NCI-H1092 (cell line): ENCODE results near the gene ACTR10.
A peak's percentile ranks its signal among the peaks of the same experiment; 100 is the strongest.
"Not testable (repeated sequence)": the region's sequence is repeated elsewhere in the genome, so short reads cannot be mapped to it uniquely, and the experiment has no call there.

Experiments
- DNase-seq: peaks from one replicate; lab custom pipeline; 2025; lab: John Stamatoyannopoulos, UW

Gene ACTR10

GRCh38 chr14:58216544-58216943 is 16.6 kb downstream of the ACTR10 start:
- DNase-seq, result no peak

DNA sequence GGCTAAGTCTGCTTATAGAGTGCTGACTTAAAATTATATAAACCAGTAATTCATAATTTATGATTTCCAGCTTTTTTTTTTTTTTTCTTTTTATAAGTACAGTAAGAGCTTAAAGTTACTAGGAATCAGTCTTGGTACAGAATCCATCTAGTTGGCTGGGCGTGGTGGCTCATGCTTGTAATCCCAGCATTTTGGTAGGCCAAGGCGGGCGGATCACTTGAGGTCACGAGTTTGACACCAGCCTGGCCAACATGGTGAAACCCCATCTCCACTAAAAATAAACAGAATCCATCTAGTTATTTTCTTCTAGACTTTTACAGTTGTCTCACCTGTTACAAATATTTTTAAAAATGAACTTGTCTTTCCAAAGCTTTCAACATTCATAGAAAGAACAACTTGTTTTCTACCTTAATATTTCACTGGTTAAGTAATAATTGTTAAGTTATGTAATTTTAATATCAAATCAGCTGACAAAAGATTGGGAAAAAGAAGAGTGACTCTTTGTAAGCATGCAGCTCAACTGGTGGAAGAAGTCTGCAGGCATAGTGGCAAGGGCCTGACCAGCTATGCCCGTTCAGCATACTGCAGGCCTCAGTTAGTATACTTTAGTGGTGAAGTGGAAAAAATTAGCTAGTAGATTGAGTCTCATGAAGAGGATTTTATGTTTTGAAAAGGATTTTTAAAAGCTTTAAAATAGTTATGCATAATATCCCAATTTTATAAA is 27.3 kb downstream of the ACTR10 start:
- no peak for DNase-seq

DNA sequence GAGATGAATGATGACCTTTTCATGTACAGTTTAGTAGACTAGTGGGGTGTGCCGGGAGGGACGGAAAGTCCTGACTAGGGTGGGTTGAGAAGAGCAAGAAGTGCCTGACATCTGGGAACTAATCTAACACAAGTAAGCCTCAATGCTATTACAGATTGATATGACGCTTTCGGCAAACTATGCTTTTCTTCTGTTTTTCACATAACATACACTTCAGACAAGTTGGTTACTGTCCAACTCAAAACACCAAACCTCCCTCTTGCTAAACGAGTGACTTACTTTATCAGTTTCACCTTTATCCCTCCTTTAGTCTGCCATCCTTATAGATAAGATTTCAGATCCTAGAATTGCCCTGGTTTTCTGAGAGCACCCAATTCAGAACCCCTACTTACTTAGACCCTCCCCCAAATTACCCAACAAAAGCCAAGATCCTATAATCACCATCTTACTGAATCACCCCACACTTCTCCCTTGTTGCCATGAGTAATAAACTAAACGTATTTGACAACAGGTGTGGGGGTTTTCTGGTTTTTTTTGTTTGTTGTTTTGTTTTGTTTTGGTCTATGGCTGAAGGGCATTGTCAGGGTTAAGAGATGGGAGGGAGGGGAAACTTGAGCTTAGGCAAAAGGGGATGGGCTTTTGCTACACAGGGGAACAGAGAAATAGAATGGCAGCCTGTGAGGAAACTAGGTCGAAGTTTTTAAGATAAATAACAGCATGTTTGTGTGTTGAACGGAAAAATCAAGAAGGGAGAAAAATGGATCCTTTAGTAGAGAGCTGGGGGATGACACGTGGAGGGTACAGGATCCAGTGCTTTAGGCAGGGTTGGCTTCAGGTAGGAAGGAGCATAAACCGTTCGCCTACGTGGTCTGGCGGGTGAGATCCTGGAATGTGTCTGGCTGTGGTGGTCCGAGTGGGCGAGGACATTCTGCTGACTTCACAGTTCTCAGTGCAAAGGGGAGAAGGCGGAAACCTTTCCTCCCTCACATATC is 38.6 kb downstream of the ACTR10 start:
- no peak for DNase-seq

DNA sequence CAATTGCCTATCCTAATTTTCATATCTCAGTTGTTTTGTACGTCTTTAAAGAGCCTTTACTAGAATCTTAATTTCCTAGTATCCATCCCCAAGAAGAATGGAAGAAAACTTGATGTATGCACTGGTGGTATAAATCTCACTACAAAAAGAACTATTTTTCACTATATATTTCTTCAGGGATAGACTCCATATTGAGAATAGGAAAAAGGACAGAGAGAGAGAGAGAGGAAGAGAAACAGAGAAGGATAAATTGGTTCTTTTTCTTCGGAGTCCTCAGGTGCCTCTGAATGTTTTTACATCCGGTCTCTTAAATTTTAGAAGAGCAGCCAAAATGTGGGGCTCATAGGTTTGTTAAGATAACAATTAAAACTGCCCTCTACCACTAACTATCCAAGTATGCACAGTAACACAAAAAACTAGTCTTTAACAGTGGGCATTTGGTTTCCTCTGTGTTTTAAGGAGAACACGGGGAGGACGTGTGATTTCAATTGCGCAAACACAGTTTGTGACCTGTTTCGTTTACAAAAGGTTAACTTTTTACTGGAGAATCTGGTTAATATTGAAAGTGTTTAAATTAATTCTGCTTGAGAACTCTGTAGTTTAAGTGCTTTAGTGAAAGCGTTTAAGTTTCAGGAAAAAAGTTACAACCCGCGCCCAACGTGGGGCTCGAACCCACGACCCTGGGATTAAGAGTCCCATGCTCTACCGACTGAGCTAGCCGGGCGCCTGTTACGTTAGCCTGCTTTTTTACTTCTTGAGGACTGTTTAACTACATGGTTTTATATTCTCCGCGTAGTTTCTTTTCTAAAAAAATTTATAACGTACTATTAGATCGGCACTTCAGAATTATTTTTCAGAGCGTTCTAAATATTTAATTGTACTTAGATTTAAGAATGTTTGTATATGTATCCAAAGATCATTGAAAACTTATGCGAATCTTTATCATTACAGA is 39.6 kb downstream of the ACTR10 start:
- peak; percentile 16 for DNase-seq

DNA sequence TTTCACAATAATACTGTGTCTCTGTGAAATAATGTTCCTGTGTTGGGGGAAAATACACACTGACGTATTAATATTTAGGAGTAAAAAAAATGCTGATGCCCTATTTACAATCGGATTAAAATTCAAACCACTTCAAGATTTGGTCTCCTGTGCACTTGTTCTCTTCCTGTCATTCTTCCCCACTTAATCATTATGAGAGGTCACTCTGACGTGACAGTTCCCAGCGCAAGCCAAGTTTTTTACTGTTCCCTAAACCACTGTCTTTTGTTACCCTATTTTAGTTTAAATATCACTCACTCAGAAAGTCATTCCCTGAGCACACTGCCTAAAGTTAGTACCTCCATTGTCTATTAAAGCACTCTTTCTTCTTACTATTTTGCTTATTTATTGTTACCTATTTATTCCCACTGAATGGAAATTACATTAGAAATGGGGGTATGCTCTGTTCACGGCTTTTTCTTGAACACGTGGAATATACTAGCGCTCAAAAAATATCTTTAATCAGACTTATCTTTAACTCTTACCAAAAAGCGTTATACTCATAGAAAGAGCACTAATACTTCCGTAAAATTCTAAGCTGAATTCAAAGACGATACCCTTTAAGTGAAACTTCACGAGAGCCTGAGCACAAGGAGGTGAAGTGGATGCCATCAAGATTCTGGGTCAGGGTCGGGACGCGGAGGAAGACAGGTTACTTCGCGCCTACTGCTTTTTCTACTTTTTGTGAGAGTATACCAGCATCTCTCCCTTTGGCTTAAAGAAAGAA is 44.0 kb downstream of the ACTR10 start:
- peak; percentile 71 for DNase-seq

DNA sequence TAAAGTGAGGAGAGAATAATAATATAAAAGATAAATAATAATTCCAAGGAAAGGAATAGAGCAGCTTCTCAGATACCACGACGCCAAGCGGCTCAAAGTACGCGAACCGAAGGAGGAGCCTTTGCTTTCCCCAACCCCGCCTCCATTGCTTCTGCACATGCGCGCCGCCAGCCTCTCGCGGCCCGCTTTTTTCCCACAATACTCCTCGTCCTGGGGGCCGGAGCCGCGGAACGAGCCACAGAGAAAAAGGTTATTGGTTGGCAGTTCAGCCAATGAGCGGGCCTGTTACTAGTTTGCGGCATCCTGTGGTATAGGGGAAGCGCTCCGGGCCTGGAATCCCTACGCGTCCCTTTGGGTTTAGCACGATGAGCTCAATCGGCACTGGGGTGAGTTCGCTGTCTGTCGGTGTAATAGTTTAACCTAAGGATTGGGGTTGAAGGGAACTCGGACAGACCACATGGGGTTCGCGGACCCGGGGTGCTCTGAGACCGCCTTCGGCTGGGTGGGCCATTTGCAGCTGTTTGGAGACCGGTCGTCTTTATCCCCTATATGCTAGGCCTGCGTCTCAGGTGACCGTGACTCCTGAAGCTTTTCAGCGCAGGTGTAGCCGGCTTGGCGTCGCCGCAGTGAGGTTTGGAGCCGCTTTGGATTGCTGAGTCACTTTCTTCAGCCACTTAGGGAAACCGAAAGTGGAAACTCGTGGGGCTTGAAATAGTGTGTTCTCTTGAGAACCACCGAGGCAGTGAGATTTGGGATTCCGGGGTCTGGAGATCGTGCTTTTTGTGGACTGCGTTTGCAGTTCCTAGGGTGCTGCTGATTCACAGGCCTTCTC is 44.8 kb downstream of the ACTR10 start, which contains the start of gene PSMA3:
PSMA3 (plus strand) TSS at position 288 of the 832 bp plus-strand sequence; CDS start at position 366, 78 bp downstream.
- peak; percentile 98 for DNase-seq

DNA sequence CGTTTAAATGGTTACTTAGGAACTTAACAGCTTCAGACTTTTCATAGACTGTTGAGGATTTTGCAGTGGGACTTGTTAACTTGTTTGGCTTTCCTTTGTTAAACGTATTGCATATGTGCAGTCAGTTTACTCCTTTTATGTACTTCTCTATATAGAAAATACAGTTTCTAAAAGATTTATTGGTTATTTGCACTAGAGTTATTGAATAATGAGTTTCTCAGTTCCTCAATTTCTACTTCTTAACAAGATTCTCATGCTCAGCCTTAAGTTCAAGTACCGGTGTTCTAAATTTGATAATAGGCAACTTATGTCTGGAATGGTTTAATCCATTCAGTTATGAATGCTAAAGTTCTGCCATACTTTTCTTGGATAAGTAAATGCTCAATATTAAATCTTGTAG is 45.6 kb downstream of the ACTR10 start:
- DNase-seq, result no peak

DNA sequence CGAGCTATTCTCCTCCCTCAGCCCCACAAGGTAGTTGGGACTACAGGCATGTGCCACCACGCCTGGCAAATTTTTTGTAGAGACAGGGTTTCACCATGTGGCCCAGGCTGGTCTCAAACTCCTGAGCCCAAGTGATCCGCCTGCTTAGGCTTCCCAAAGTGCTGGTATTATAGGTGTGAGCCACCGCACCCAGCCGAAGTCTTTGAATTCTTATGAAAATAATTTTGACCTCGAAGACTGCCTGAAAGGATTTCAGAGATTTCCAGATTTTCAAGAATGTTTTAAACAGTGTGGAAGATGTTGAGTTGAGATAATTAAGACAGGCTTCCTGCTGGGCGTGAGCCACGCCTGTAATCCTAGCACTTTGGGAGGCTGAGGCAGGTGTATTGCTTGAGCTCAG is 49.7 kb downstream of the ACTR10 start:
- no peak for DNase-seq

GRCh38 chr14:58258156-58258555 is 58.2 kb downstream of the ACTR10 start:
- no peak for DNase-seq

GRCh38 chr14:58262005-58262404 is 62.1 kb downstream of the ACTR10 start:
- not testable (repeated sequence) for DNase-seq

GRCh38 chr14:58265401-58265800 is 65.5 kb downstream of the ACTR10 start:
- DNase-seq, result no peak

- no peak for DNase-seq
These were observed 70.7 kb downstream of the ACTR10 start for GRCh38 chr14:58270628-58271027.

DNA sequence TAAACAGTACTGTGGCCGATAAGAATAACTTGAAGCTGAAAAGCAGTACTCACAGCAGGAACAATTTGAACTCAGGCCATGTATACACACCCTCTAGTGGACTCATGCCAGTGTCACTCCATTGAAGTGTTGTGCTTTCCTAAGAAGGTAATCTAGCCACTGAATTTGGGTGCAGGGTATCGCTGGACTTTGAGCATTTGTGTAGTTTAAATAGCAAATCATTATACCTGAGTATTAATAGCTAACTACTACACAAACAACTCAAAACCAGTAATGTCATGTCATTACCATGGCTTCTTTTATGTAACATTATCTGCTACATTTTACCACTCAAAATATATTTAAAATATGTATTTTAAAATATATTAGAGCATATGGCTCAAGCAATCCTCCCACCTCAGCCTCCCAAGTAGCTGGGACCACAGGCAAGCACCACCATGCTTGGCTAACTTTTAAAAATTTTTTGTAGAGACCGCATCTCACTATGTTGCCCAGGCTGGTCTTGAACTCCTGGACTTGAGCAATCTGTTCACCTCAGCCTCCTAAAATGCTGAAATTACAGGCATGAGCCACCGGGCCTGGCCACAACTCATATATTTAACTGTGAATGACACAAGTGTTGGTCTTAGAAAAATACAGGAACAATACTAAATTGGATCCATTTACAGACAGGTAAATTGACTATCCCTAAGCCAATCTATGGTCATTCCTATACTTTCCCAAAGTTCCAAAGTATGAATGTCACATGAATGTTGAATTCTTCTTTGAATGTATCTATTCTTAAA is 72.8 kb downstream of the ACTR10 start:
- DNase-seq, result no peak

DNA sequence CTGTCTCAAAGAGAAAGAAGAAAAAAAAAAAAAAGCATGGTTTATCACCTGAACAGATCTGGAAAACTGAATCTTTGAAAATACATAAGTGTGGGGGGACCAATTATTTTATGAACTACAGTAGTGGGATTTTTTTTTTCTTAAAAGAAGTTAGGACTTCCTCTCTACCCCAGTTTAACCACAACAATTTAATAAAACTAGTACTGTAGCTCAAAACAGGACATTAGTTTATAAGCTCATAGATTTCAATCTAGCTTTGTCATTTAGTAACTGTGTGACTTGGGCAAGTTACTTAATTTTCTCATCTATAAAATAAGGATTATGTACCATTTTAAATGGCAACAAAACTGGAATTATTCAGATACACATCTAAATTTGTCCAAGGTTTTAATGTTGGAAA is 74.9 kb downstream of the ACTR10 start:
- DNase-seq, result no peak

- DNase-seq, result no peak
These were observed 75.7 kb downstream of the ACTR10 start for GRCh38 chr14:58275527-58276190.

DNA sequence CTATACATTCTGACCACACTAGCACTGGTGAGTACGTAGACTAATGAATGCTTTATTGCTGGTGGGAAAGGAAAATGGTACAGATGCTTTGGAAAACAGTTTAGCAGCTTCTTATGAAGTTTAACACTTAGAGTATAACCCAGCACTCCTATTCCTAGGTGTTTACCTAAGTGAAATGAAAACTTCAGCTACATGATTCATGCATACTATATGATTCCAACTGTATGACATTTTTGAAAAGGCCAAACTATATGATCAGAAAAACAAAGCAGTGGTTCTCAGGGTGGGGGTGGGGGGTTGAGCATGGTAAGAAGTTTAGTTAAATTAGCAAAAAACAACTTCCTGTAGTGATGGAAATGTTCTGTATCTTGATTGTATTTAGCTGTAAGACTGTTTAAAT is 76.3 kb downstream of the ACTR10 start:
- DNase-seq, result no peak

GRCh38 chr14:58278177-58278576 is 78.2 kb downstream of the ACTR10 start:
- DNase-seq, result no peak

GRCh38 chr14:58280954-58281787 is 81.2 kb downstream of the ACTR10 start:
- DNase-seq, result no peak
